Caco-2 (cell line): ENCODE measurements around the gene CASP10. TPM values are rescaled to one million over a fixed set of nuclear protein-coding genes. Genes with fewer than 3 reads are reported as not detected.

Experiments used
- BruUV-seq: library from RNA; stranded (reverse); fragments of 400-500 nt; replicated peaks from 2 replicates; lab custom pipeline; 2021; lab: Mats Ljungman, UMichigan
- CTCF ChIA-PET: fragments of 300-600 bp; sonication (Branson Sonifier 250); formaldehyde crosslinking; loops from one replicate; lab custom pipeline; 2022; ENCODE audit warnings: antibody characterized with exemption; lab: Charles Lee
- POLR2A ChIA-PET: fragments of 300-600 bp; sonication (Branson Sonifier 250); formaldehyde crosslinking; loops from one replicate; lab custom pipeline; 2022; ENCODE audit warnings: antibody characterized with exemption; lab: Charles Lee
- DNase-seq, 2 experiments: peaks; one replicate each; pipeline versions ENCODE4 v3.0.0 to v3.0.0-alpha.2; 2020 to 2022
- H3K27me3 ChIP-seq: replicated peaks from 2 replicates; pipeline ENCODE4 v1.6.0; 2011; ENCODE audit warnings: low read length; ENCODE audit not compliant: control insufficient read depth, insufficient read depth
- H3K36me3 ChIP-seq: 2 replicates; pipeline ENCODE4 v1.5.1; 2011; ENCODE audit warnings: low read length; ENCODE audit not compliant: control insufficient read depth, insufficient read depth
- H3K4me1 ChIP-seq: fragments of 250-450 bp; sonication (Bioruptor Pico); 2 replicates; pipeline ENCODE4 v1.5.1; 2020; ENCODE audit warnings: mild to moderate bottlenecking
- H3K4me3 ChIP-seq: 2 replicates; pipeline ENCODE4 v1.5.1; 2011; ENCODE audit warnings: low read depth, mild to moderate bottlenecking, control low read depth, low read length
- H3K9me3 ChIP-seq: fragments of 250-450 bp; sonication (Bioruptor Pico); 2 replicates; pipeline ENCODE4 v1.5.1; 2020; ENCODE audit warnings: mild to moderate bottlenecking, moderate library complexity
- H3K27ac Mint-ChIP-seq: one replicate; pipeline ENCODE4 v1.8.0; 2022; ENCODE audit warnings: mixed read lengths; ENCODE audit not compliant: unreplicated experiment
- H3K27me3 Mint-ChIP-seq: one replicate; pipeline ENCODE4 v1.8.0; 2022; ENCODE audit warnings: mixed read lengths; ENCODE audit not compliant: insufficient read depth, unreplicated experiment
- H3K36me3 Mint-ChIP-seq: one replicate; pipeline ENCODE4 v1.8.0; 2022; ENCODE audit warnings: mild to moderate bottlenecking, mixed read lengths; ENCODE audit not compliant: insufficient read depth, unreplicated experiment
- H3K4me1 Mint-ChIP-seq: one replicate; pipeline ENCODE4 v1.8.0; 2022; ENCODE audit warnings: low read depth, mixed read lengths; ENCODE audit not compliant: unreplicated experiment
- H3K4me3 Mint-ChIP-seq: one replicate; pipeline ENCODE4 v1.8.0; 2022; ENCODE audit warnings: mild to moderate bottlenecking, moderate library complexity, mixed read lengths; ENCODE audit not compliant: unreplicated experiment
- H3K9me3 Mint-ChIP-seq: one replicate; pipeline ENCODE4 v1.8.0; 2022; ENCODE audit warnings: mixed read lengths; ENCODE audit not compliant: unreplicated experiment
- intact Hi-C: fragments of 100-400 bp; cut with micrococcal nuclease; formaldehyde crosslinking; loops from one replicate; pipeline ENCODE4 v1.10.0; 2022; ENCODE audit not compliant: unreplicated experiment
- total RNA-seq: library from RNA; stranded (reverse); gene quantifications from 2 replicates; pipeline ENCODE4 v1.2.3, GENCODE V29; 2022
- TF ChIP-seq, protein P1 (sequence below), 2 experiments: fragments of 200-600 bp in 1 of 2; IDR thresholded peaks; 1 replicate in 1 of 2; 2 replicates in 1 of 2; pipeline versions ENCODE4 v1.5.1 to v1.8.0; 2011 to 2022; ENCODE audit warnings: antibody characterized with exemption in 1 of 2, control low read depth in 1 of 2, inconsistent platforms in 1 of 2, low read depth in 1 of 2, low read length in 1 of 2, mild to moderate bottlenecking in 1 of 2, moderate library complexity in 1 of 2; ENCODE audit not compliant: insufficient read depth in 1 of 2, severe bottlenecking in 1 of 2, unreplicated experiment in 1 of 2

CASP10 gene
- total RNA-seq, 1 experiment from 2014 or later, result 5.8 TPM

DNA sequence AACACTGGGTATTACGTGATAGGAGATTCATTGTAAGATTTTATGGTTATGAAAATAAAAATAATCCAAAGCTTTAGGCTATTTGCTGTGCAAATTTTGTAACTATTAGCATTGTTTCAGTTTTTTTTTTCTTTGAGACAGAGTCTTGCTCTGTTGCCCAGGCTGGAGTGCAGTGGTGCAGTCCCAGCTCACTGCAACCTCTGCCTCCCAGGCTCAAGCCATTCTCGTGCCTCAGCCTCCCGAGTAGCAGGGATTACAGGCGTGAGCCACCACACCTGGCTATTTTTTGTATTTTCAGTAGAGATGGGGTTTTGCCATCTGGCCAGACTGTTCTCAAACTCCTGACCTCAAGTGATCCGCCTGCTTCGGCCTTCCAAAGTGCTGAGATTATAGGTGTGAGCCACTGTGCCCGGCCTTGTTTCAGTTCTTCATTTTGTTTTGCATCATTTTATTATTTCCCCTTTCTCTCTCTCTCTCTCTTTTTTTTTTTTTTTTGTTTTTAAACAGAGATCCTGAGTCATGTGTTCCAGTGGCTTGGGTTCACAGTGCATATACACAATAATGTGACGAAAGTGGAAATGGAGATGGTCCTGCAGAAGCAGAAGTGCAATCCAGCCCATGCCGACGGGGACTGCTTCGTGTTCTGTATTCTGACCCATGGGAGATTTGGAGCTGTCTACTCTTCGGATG lies 25.8 kb downstream of the CASP10 start:
- no TSS peak for BruUV-seq
- Histone ChIP-seq H3K9me3 (no peaks in the 10 kb centered on the region), H3K27me3 (no peaks in the 10 kb centered on the region), H3K4me3 (no peak overlapping the region), H3K4me1 (no peaks in the 10 kb centered on the region), H3K36me3 (no peaks in the 10 kb centered on the region)
- TF ChIP-seq, protein P1, sequence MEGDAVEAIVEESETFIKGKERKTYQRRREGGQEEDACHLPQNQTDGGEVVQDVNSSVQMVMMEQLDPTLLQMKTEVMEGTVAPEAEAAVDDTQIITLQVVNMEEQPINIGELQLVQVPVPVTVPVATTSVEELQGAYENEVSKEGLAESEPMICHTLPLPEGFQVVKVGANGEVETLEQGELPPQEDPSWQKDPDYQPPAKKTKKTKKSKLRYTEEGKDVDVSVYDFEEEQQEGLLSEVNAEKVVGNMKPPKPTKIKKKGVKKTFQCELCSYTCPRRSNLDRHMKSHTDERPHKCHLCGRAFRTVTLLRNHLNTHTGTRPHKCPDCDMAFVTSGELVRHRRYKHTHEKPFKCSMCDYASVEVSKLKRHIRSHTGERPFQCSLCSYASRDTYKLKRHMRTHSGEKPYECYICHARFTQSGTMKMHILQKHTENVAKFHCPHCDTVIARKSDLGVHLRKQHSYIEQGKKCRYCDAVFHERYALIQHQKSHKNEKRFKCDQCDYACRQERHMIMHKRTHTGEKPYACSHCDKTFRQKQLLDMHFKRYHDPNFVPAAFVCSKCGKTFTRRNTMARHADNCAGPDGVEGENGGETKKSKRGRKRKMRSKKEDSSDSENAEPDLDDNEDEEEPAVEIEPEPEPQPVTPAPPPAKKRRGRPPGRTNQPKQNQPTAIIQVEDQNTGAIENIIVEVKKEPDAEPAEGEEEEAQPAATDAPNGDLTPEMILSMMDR (IDR thresholded peaks at IDR 0.05; ENCODE audit: insufficient read depth in 1 of 2, low read depth in 1 of 2, low read length in 1 of 2, severe bottlenecking in 1 of 2, unreplicated experiment in 1 of 2), result no peak
- Mint-ChIP-seq H3K9me3 (no peaks in the 10 kb centered on the region), H3K36me3 (peaks cover 5% of the 10 kb centered on the region), H3K4me3 (no peak overlapping the region), H3K27ac (no peak overlapping the region), H3K27me3 (no peaks in the 10 kb centered on the region), H3K4me1 (no peaks in the 10 kb centered on the region)
- CTCF ChIA-PET, result no interaction called here
- no peak for DNase-seq
- POLR2A ChIA-PET, result no interaction called here
- intact Hi-C loops, result no loop called here

DNA sequence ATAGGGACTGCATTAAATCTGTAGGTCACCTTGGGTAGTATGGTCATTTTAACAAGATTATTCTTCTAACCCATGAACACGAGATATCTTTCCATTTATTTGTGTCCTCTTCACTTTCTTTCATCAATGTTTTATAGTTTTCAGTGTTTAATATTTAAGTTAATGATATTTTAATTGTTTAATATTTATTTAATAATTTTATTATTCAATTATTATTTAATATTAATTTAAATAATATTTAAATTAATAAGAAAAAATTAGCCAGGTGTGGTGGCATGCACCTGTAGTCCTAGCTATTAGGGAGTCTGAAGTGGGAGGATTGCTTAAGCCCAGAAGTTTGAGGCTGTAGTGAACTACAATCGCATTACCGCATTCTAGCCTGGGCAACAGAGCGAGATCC lies 33.0 kb downstream of the CASP10 start:
- no peak for DNase-seq
- Histone ChIP-seq H3K36me3 (no peaks in the 10 kb centered on the region), H3K4me1 (peaks cover 7% of the 10 kb centered on the region; the same call in 1 of the 2 replicates), H3K9me3 (no peaks in the 10 kb centered on the region), H3K4me3 (no peak overlapping the region), H3K27me3 (no peaks in the 10 kb centered on the region)
- BruUV-seq, result no TSS peak
- H3K27ac Mint-ChIP-seq, result no peak overlapping the region
- ChIA-PET CTCF (no interaction called here), POLR2A (no interaction called here)
- H3K9me3 Mint-ChIP-seq, result no peaks in the 10 kb centered on the region
- H3K4me1 Mint-ChIP-seq, result no peaks in the 10 kb centered on the region
- intact Hi-C loops, result no loop called here
- peaks cover 5% of the 10 kb centered on the region for H3K36me3 Mint-ChIP-seq
- TF ChIP-seq, protein P1 (IDR thresholded peaks at IDR 0.05; ENCODE audit: insufficient read depth in 1 of 2, low read depth in 1 of 2, low read length in 1 of 2, severe bottlenecking in 1 of 2, unreplicated experiment in 1 of 2), result no peak
- H3K27me3 Mint-ChIP-seq, result no peaks in the 10 kb centered on the region
- H3K4me3 Mint-ChIP-seq, result no peak overlapping the region

DNA sequence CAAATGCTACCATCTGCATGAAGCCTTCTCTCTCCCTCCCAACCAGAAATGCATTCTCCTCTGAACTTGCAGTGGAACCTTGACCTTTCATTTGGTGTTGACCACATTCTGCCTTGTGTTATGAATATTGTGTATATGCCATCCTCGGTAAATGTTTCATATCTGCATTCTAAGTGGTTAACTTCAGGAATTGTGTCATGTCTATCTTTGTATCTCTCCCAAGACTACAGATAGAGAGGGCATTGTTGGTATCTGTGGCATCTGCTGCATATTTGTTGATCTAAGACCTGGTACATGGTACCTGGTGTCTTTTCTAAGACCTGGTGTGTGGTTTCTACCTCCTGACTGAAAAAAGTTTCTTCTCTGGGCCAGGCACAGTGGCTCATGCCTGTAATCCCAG lies 34.0 kb downstream of the CASP10 start:
- no peak overlapping the region for H3K4me3 ChIP-seq
- Mint-ChIP-seq H3K9me3 (no peaks in the 10 kb centered on the region), H3K27me3 (no peaks in the 10 kb centered on the region), H3K4me1 (no peaks in the 10 kb centered on the region), H3K4me3 (no peak overlapping the region), H3K27ac (no peak overlapping the region), H3K36me3 (no peaks in the 10 kb centered on the region)
- BruUV-seq, result no TSS peak
- intact Hi-C loops, result no loop called here
- DNase-seq, result no peak
- H3K4me1 ChIP-seq, result peaks cover 7% of the 10 kb centered on the region; the same call in 1 of the 2 replicates
- TF ChIP-seq, protein P1 (IDR thresholded peaks at IDR 0.05; ENCODE audit: insufficient read depth in 1 of 2, low read depth in 1 of 2, low read length in 1 of 2, severe bottlenecking in 1 of 2, unreplicated experiment in 1 of 2), result no peak
- POLR2A ChIA-PET, result no interaction called here
- no peaks in the 10 kb centered on the region for H3K9me3 ChIP-seq
- no peaks in the 10 kb centered on the region for H3K27me3 ChIP-seq
- CTCF ChIA-PET, result no interaction called here
- H3K36me3 ChIP-seq, result no peaks in the 10 kb centered on the region
